K562 treated with DMSO at 1 percent for 48 hours (cell line): ENCODE measurements around the gene CRKL. TPM values are rescaled to one million over a fixed set of nuclear protein-coding genes. Genes with fewer than 3 reads are reported as not detected.

ENCODE experiments used
- total RNA-seq: library from RNA; unstranded; fragments of 300-600 nt; gene quantifications from 2 replicates; pipeline ENCODE4 v1.2.3, GENCODE V29; 2022; ENCODE audit warnings: low replicate concordance; ENCODE audit errors: extremely low read depth

The CRKL gene, protein sequence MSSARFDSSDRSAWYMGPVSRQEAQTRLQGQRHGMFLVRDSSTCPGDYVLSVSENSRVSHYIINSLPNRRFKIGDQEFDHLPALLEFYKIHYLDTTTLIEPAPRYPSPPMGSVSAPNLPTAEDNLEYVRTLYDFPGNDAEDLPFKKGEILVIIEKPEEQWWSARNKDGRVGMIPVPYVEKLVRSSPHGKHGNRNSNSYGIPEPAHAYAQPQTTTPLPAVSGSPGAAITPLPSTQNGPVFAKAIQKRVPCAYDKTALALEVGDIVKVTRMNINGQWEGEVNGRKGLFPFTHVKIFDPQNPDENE
- total RNA-seq, result 88.5 and 326 TPM in 2 replicates

GRCh38 chr22:20916916-20917810 is at the start of gene CRKL:
CRKL (plus strand) TSS chr22:20917407; CDS start chr22:20917935, 528 bp downstream.

DNA sequence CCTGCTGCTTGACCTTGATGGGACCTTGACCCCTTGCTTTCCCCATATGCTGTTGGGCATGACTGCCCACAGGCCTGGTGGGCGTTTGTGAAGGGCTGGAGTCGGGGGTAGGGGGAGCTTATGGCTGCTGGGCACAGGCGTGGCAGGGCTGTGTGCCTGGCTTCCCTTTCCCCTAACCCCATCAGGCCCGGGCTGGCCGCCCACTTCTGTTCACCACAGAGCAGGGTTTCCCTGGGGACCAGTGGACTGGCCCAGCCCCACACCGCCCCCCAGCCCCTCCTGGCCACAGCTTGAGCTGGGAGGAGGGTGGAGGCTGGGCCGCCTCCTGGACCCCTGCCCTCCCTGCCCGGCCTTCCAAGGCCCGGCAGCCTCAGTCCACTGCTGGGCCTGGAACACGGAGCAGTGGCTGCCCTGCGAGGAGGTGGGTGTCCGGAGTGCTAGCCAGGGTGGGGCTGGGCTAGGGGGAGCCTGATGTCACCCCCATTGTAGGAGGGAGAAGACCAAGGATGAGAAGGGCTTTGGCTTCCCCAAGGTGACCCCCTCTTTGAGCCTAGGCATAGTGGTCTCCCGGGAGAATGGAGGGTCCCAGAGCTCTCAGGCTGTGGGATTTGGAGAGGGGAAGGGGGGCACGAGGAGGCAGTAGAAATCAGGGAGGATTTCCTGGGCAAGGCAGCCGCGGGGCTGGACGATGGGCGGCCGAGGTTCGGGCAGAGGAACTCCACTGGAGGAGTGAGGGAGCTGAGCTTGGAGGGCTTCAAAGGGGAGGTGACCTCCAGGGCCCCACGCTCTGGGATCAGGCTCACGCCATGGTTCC is 49.9 kb downstream of the CRKL start, which contains the start of gene AIFM3:
AIFM3 (plus strand) TSS at position 373 of the 814 bp plus-strand sequence. CDS start 690 bp downstream, outside the sequence.

DNA sequence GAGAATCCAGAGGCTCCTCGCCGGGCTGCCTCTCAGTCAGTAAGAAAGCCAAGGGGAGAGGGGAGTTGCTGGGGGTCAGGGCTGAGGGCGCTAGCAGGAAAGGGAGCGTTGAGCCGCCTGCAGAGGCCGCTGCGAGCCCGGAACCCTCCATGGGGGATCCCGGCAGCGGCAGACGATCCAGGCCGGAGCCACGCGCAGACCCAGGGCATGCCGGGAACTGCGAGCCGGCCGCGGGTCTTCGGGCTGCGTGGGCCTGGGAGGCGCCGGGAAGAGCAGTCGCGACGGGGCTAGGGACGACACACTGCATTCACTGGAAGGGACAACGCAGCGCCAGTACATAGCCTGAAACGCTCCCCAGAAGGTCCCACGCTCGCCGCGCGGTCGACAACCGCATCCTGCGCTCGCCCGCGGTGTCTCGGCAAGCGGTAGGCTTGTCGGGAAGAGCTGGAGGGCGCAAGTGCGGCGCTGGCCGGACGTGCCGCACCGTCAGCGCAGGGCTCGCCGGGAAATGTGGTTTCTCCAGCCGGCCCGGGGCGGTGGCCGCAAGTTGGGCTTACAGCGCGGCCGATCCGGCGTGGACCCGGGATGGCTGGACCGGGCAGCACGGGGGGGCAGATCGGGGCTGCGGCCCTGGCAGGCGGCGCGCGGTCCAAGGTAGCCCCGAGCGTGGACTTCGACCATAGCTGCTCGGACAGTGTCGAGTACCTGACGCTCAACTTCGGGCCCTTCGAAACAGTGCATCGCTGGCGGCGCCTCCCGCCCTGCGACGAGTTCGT is 64.8 kb downstream of the CRKL start, which contains the start of gene LZTR1:
LZTR1 (plus strand) TSS at position 511 of the 776 bp plus-strand sequence; CDS start at position 586, 75 bp downstream.

DNA sequence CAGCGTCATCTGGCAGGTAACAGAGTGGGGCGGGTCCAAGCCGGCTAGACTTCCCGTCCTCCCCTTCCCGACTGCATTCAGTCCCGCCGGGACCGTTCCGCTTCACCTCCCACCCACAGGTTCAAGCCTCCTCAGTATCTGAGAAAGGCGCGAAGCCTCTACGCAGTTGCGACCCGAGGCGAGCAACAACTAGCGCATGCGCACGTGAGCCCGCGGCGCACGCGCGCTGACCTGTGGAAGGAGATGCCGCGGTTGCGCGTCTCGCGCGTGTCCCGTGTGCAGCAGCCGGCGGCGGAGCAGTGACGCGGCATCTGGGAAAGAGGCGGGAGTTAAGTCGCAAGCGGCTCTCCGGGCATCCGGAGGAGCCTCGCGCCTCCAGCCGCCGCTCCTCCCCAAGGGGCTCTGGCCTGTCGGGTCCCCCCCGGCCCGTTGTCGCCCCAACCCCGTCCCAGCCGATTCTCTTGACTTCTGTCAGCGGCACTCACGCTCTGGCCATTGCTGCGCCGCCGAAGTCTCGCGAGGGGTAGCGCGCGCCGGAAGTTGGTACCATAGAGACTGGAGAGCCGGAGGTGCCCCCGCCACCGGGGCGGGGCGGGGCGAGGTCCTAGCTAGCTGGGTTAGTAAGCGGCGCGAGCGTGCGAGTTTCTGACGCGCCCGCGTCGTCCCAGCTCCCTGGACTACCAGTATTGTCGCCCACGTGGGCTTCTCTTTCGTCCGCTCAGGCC is 84.6 kb downstream of the CRKL start, which contains the start of gene THAP7:
THAP7 (minus strand) TSS at position 518 of the 725 bp plus-strand sequence; CDS start at position 311, 207 bp downstream.

Other genes with a start within 250 kb of the CRKL start
- gene SERPIND1, start 143.3 kb upstream of the CRKL start, total RNA-seq, result not detected in 2 replicates
- 418 TPM in 1 of 2 replicates, not detected in the other for gene PI4KA, start 58.6 kb upstream of the CRKL start, total RNA-seq
- not detected in 2 replicates for gene SNAP29, start 58.4 kb upstream of the CRKL start, total RNA-seq
- gene AIFM3, start 49.8 kb downstream of the CRKL start, total RNA-seq, result not detected in 2 replicates
- not detected in 2 replicates for gene LZTR1, start 64.9 kb downstream of the CRKL start, total RNA-seq
- 529 TPM in 1 of 2 replicates, not detected in the other for gene THAP7, start 84.7 kb downstream of the CRKL start, total RNA-seq
- not detected in 2 replicates for gene P2RX6, start 97.8 kb downstream of the CRKL start, total RNA-seq
- not detected in 2 replicates for gene SLC7A4, start 115.2 kb downstream of the CRKL start, total RNA-seq
- not detected in 2 replicates for gene LRRC74B, start 128.5 kb downstream of the CRKL start, total RNA-seq